HG03457 (cell line): ENCODE data around the gene SBK1.
A peak's percentile ranks its signal among the peaks of the same experiment; 100 is the strongest.
"Not testable (repeated sequence)": the region's sequence is repeated elsewhere in the genome, so short reads cannot be mapped to it uniquely, and the experiment has no call there.

ENCODE experiments used
- ATAC-seq: cut with Tn5 transposase; IDR thresholded peaks from one replicate; pipeline ENCODE4 v1.9.1; 2021; ENCODE audit warnings: moderate number of reproducible peaks; ENCODE audit not compliant: unreplicated experiment

SBK1 gene

GRCh38 chr16:28330232-28330631 is 37.9 kb downstream of the SBK1 start:
- not testable (repeated sequence) for ATAC-seq

DNA sequence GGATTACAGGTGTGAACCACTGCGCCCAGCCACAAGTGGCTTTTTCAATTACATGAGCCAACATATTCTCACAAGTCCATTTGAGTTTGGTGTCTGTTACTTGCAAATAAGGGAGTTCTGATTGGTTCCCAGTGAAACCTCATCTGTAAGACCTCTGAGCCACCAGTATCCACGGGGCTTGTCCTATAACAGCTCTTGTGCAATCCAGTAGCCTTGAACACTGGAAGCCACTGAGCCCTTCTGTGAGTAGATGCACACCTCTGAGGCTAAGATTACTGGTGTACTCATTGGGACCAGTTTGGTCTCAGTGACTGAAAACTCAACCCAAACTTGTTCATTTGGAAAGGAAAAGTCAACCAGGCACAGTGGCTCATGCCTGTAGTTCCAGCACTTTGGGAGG is 38.7 kb downstream of the SBK1 start:
- not testable (repeated sequence) for ATAC-seq

DNA sequence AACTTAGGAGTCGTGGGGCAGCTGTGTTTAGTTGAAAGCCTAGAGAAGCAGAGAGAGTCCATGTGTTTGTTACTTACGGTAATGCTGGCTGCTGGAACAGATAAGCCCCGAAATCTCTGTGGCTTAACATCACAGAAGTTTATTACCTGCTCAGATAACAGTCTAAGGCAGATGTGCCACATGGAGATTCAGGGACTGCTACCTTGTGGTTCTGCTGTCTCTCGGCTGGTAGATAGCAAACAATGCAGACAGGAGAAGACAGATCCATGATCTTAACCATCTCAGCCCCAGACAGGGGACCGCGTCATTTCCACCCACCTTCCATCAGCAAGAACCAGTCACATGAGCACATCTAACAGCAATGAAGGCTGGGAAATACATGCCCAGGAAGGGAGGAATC is 40.3 kb downstream of the SBK1 start:
- ATAC-seq, result not testable (repeated sequence)

- not testable (repeated sequence) for ATAC-seq
Measured at GRCh38 chr16:28335678-28336077, 43.4 kb downstream of the SBK1 start.

GRCh38 chr16:28336940-28337710 is 44.8 kb downstream of the SBK1 start:
- not testable (repeated sequence) for ATAC-seq

DNA sequence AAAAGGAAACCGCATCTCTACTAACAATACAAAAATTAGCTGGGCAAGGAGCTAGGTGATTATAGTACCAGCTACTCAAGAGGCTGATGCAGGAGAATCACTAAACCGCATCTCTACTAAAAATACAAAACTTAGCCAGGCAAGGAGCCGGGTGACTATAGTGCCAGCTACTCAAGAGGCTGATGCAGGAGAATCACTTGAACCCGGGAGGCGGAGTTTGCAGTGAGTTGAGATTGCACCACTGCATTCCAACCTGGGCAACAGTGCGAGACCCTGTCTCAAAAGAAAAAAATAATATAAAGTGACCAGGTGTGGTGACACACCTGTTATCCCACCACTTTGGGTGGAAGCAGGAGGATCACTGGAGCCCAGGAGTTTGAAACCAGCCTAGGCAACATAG is 45.9 kb downstream of the SBK1 start:
- not testable (repeated sequence) for ATAC-seq

DNA sequence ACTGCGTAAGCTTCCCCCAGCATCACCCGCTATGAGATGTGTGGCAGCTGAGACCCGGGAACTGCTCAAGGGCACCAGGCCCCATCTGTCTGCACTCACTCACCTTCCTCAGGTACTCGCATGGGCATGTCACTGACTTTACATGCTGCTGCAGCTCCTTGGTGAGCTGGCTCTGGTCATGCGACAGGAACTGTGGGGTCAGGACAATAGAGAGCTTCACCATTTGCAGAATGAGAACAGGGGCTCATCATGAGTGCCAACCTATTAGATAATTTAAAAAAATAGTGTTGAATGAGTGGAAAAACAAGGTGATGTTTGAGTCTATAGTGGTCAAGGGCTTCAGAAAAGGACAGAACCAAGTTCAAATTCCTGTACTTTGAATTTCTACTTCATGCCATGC is 70.3 kb downstream of the SBK1 start:
- not testable (repeated sequence) for ATAC-seq

GRCh38 chr16:28363408-28363807 is 71.1 kb downstream of the SBK1 start, which contains the start of gene NPIPB6:
TSS of gene NPIPB6 (minus strand) at chr16:28363508. CDS start at chr16:28362822, 686 bp downstream.
- not testable (repeated sequence) for ATAC-seq

DNA sequence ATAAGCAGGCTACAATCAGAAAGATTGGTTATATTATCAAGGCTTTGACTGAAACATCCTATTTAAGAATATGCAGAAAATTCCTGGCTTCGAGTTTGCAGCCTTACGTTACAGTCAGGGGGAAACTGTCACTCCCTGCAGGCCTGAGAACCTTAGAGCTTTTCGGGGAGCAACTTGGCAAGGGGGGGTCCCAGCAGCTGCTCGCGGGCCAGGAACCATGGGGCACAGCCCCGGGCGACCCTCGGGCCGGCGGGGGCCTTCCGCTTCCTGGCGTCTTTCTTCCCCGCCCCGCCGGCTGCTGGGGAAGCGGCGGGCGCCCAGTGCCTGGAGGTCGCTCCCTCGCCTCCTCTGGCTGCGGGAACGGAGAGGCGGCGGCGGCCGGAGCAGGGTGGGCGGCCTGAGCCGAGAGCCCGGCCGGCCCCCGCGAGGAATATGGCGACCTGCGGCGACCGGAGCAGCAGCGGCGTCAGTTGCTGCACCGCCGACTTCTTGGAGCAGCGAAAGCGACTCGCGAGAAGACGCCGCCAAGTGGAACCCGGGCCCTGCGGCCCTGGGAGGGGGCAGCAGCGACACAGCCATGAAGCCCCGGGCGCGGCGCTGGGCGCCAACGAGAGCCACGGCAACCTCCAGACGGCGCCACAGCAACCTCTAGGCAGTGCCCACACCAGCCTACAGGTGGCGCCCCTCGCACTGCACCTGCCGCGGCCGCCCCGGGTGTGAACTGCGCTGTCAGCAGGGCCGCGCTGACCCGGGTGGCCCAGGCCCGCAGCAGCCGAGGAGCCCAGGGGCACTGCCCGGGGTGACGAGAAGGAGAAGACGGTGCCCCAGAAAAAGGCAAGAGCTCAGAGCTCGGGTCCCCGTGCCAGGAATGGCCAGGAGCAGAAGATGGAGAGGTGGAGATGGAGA is 72.2 kb downstream of the SBK1 start:
- peak; percentile 92 for ATAC-seq

DNA sequence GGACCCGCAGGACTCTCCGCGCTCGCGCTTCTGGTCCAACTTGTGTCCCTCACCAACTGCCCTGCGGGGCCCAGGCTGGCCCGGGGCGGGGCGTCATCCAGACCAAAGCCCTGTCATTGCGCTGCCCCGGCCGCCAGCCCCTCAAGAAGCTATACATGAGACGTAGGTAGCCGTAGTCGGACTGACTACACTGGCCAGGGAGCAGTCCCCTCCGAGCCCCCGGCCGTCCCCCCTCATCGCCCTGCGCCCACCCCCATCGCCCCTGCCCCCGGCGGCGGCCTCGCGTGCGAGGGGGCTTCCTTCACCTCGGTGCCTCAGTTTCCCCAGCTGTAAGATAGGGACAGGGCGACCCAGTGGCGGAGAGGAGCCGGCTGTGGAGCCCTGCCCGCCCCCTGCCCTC is 75.6 kb downstream of the SBK1 start:
- ATAC-seq, result not testable (repeated sequence)
